ENCODE results near the gene NSRP1.

DNA sequence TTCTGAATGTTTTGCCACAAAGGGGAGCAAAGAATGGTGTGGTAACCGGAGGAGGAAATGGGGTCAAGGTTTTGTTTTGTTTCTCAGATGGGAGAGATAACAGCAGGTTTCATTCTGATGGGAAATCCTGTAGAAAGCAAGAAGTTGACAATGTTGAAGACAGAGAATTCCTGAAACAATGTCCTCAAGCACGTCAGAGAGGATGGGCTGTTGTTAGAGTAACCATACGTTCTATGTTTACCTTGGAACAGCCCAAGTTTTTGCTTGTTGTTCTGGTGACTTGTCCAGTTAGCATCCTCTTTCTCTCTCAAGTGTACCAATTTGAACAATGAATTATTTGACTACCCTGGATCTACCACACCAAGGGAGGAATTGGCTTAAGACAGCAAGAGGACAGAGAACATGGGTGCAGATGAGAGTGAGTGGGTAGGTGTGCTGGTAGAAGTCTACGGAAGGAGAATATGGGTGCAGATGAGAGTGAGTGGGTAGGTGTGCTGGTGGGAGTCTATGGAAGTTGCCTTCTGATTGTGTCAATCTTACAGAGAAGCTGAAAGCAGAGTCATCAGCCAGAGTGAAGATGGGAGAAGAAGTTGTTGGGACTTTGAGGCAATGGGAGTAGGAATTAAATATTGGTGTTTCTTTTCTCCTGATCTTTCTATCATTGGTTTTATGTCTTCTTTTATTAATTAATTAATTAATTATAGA is 14.8 kb upstream of the NSRP1 start:
- TF ChIP-seq EZH2phosphoT487 (IDR thresholded peaks at IDR 0.05; ENCODE audit: insufficient read depth, low read depth), result no peak
- TF ChIP-seq EZH2 (IDR thresholded peaks at IDR 0.05; ENCODE audit: insufficient read depth, poor library complexity, severe bottlenecking), result no peak

Measured in GM23248 (cell line).